ENCODE measurements around the gene BIN2. TPM values are rescaled to one million over a fixed set of nuclear protein-coding genes. Genes with fewer than 3 reads are reported as not detected.

The BIN2 gene
- total and polyA plus RNA-seq, 2 donors from 2014 or later = 3.4 to 15.6 TPM

GRCh38 chr12:51334764-51335163 is 10.8 kb upstream of the BIN2 start:
- Histone ChIP-seq H3K4me1 (ENCODE audit: control insufficient read depth in 2 of 3, insufficient read depth in 2 of 3, low read depth in 1 of 3, low read length in 3 of 3) (no peaks in the 10 kb centered on the region), H3K36me3 (ENCODE audit: control insufficient read depth in 2 of 3, insufficient read depth in 3 of 3, low read length in 3 of 3) (no peaks in the 10 kb centered on the region), H3K4me3 (ENCODE audit: low read length in 3 of 3) (no peak overlapping the region), H3K9me3 (ENCODE audit: control insufficient read depth in 2 of 3, insufficient read depth in 1 of 3, low read length in 3 of 3) (no peaks in the 10 kb centered on the region), H3K27ac (ENCODE audit: low read depth in 2 of 2, low read length in 2 of 2) (no peak overlapping the region), H3K9ac (ENCODE audit: low read length in 3 of 3) (no peak overlapping the region), H3K27me3 (ENCODE audit: control insufficient read depth, insufficient read depth, low read length) (no peaks in the 10 kb centered on the region)
- no peak for TF ChIP-seq CTCF (IDR thresholded peaks at IDR 0.05; ENCODE audit: borderline replicate concordance, extremely low read depth, insufficient read depth)
- FAIRE-seq (no peak), DNase-seq (no peak)
- intact Hi-C loops (cut with DNase I) = no loop called here

GRCh38 chr12:51333536-51333935 is 9.6 kb upstream of the BIN2 start:
- no peaks in the 10 kb centered on the region for H3K36me3 ChIP-seq (ENCODE audit: control insufficient read depth in 2 of 3, insufficient read depth in 3 of 3, low read length in 3 of 3)
- H3K4me3 ChIP-seq (ENCODE audit: low read length in 3 of 3) = no peak overlapping the region
- H3K27ac ChIP-seq (ENCODE audit: low read depth in 2 of 2, low read length in 2 of 2) = no peak overlapping the region
- no peaks in the 10 kb centered on the region for H3K27me3 ChIP-seq (ENCODE audit: control insufficient read depth, insufficient read depth, low read length)
- H3K9ac ChIP-seq (ENCODE audit: low read length in 3 of 3) = no peak overlapping the region
- H3K4me1 ChIP-seq (ENCODE audit: control insufficient read depth in 2 of 3, insufficient read depth in 2 of 3, low read depth in 1 of 3, low read length in 3 of 3) = no peaks in the 10 kb centered on the region
- intact Hi-C loops (cut with DNase I) = no loop called here
- TF ChIP-seq CTCF (IDR thresholded peaks at IDR 0.05; ENCODE audit: borderline replicate concordance, extremely low read depth, insufficient read depth) = no peak
- no peaks in the 10 kb centered on the region for H3K9me3 ChIP-seq (ENCODE audit: control insufficient read depth in 2 of 3, insufficient read depth in 1 of 3, low read length in 3 of 3)
- FAIRE-seq (no peak), DNase-seq (no peak)

GRCh38 chr12:51330186-51330585 is 6.2 kb upstream of the BIN2 start:
- DNase-seq = no peak
- no peak overlapping the region for H3K4me3 ChIP-seq (ENCODE audit: low read length in 3 of 3)
- no peak overlapping the region for H3K27ac ChIP-seq (ENCODE audit: low read depth in 2 of 2, low read length in 2 of 2)
- no peaks in the 10 kb centered on the region for H3K9me3 ChIP-seq (ENCODE audit: control insufficient read depth in 2 of 3, insufficient read depth in 1 of 3, low read length in 3 of 3)
- H3K36me3 ChIP-seq (ENCODE audit: control insufficient read depth in 2 of 3, insufficient read depth in 3 of 3, low read length in 3 of 3) = no peaks in the 10 kb centered on the region
- intact Hi-C loops (cut with DNase I) = no loop called here
- no peak overlapping the region for H3K9ac ChIP-seq (ENCODE audit: low read length in 3 of 3)
- no peak for FAIRE-seq
- H3K4me1 ChIP-seq (ENCODE audit: control insufficient read depth in 2 of 3, insufficient read depth in 2 of 3, low read depth in 1 of 3, low read length in 3 of 3) = no peaks in the 10 kb centered on the region
- TF ChIP-seq CTCF (IDR thresholded peaks at IDR 0.05; ENCODE audit: borderline replicate concordance, extremely low read depth, insufficient read depth) = no peak
- H3K27me3 ChIP-seq (ENCODE audit: control insufficient read depth, insufficient read depth, low read length) = no peaks in the 10 kb centered on the region

- Histone ChIP-seq H3K4me3 (ENCODE audit: low read length in 3 of 3) (no peak overlapping the region), H3K9ac (ENCODE audit: low read length in 3 of 3) (no peak overlapping the region)
- FAIRE-seq = no peak
These were observed 5.8 kb upstream of the BIN2 start for GRCh38 chr12:51329742-51330141.

More at GRCh38 chr12:51329742-51330141, 5.8 kb upstream of the BIN2 start:
- Histone ChIP-seq H3K9me3 (ENCODE audit: control insufficient read depth in 2 of 3, insufficient read depth in 1 of 3, low read length in 3 of 3) (no peaks in the 10 kb centered on the region), H3K4me1 (ENCODE audit: control insufficient read depth in 2 of 3, insufficient read depth in 2 of 3, low read depth in 1 of 3, low read length in 3 of 3) (no peaks in the 10 kb centered on the region), H3K36me3 (ENCODE audit: control insufficient read depth in 2 of 3, insufficient read depth in 3 of 3, low read length in 3 of 3) (no peaks in the 10 kb centered on the region), H3K27me3 (ENCODE audit: control insufficient read depth, insufficient read depth, low read length) (no peaks in the 10 kb centered on the region), H3K27ac (ENCODE audit: low read depth in 2 of 2, low read length in 2 of 2) (no peak overlapping the region)
- no peak for TF ChIP-seq CTCF (IDR thresholded peaks at IDR 0.05; ENCODE audit: borderline replicate concordance, extremely low read depth, insufficient read depth)
- no peak for DNase-seq
- intact Hi-C loops (cut with DNase I) = no loop called here

Data from kidney (tissue), 14 donors.